Measurements from ENCODE around the gene CAMSAP3. TPM values are rescaled to one million over a fixed set of nuclear protein-coding genes. Genes with fewer than 3 reads are reported as not detected.

The CAMSAP3 gene
- total RNA-seq, 4 donors from 2014 or later = 0.15 to 0.16 TPM; not detected in 2

DNA sequence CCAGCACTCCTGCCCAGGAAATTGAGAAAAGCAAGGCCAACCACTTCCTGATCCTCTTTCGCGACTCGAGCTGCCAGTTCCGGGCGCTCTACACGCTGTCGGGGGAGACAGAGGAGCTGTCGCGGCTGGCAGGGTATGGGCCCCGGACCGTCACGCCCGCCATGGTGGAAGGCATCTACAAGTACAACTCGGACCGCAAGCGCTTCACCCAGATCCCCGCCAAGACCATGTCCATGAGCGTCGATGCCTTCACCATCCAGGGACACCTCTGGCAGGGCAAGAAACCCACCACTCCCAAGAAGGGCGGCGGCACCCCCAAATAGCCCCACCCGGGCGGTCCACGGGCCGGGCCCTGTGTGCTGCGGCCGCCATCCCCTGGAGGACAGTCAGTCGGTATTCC is 22.1 kb downstream of the CAMSAP3 start:
- ATAC-seq = no peak
- TF ChIP-seq, protein P1, sequence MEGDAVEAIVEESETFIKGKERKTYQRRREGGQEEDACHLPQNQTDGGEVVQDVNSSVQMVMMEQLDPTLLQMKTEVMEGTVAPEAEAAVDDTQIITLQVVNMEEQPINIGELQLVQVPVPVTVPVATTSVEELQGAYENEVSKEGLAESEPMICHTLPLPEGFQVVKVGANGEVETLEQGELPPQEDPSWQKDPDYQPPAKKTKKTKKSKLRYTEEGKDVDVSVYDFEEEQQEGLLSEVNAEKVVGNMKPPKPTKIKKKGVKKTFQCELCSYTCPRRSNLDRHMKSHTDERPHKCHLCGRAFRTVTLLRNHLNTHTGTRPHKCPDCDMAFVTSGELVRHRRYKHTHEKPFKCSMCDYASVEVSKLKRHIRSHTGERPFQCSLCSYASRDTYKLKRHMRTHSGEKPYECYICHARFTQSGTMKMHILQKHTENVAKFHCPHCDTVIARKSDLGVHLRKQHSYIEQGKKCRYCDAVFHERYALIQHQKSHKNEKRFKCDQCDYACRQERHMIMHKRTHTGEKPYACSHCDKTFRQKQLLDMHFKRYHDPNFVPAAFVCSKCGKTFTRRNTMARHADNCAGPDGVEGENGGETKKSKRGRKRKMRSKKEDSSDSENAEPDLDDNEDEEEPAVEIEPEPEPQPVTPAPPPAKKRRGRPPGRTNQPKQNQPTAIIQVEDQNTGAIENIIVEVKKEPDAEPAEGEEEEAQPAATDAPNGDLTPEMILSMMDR (IDR thresholded peaks at IDR 0.05 in 4 of 5, conservative IDR thresholded peaks at IDR 0.05 in 1 of 5) = no peak
- no peak for TF ChIP-seq POLR2A (IDR thresholded peaks at IDR 0.05)
- peaks cover 7 to 15% of the 10 kb centered on the region in 2 donors for H3K4me1 ChIP-seq
- in situ Hi-C loops (cut with MboI; ENCODE audit: low sequenced_read_pairs in 4 of 4) (no loop called here), intact Hi-C loops (cut with DNase I; ENCODE audit: low total_unique reads) (no loop called here)
- peaks cover 2 to 34% of the 10 kb centered on the region in 2 donors for H3K36me3 ChIP-seq
- H3K27me3 ChIP-seq = no peaks in the 10 kb centered on the region
- H3K4me3 ChIP-seq = no peak overlapping the region
- no peaks in the 10 kb centered on the region for H3K9me3 ChIP-seq
- DNase-seq = no peak
- no peak overlapping the region for H3K27ac ChIP-seq

DNA sequence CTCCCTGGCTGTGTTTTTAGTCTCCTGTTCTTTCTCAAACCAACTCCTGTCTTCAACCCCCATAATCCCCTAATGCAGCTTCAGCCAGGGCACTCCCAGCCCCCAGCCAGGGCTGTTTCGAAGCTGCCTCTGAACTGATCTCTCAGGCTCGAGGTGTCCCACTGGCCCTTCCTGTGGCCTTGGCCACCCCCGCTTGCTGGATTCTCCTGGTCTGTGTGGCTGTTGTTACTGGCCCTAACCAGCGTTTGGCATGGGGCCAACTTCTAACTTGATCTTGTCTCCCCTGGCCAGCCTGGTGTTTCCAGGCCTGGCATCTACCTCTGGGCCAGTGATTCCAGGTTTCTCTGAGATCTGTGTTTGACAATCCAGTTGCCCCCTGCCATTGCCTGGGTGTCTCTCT is 22.7 kb downstream of the CAMSAP3 start:
- no peaks in the 10 kb centered on the region for H3K27me3 ChIP-seq
- TF ChIP-seq POLR2A (IDR thresholded peaks at IDR 0.05) = no peak
- TF ChIP-seq, protein P1 (IDR thresholded peaks at IDR 0.05 in 4 of 5, conservative IDR thresholded peaks at IDR 0.05 in 1 of 5) = no peak
- no peak overlapping the region for H3K4me3 ChIP-seq
- intact Hi-C loops (cut with DNase I; ENCODE audit: low total_unique reads) (no loop called here), in situ Hi-C loops (cut with MboI; ENCODE audit: low sequenced_read_pairs in 4 of 4) (no loop called here)
- peak overlapping the region in 2 of 4 donors; percentile 55 to 59 for H3K27ac ChIP-seq
- peaks cover 7 to 15% of the 10 kb centered on the region in 2 donors for H3K4me1 ChIP-seq
- peaks cover 2 to 40% of the 10 kb centered on the region in 2 donors for H3K36me3 ChIP-seq
- peak in 1 of 2 donors; percentile 38 for DNase-seq
- ATAC-seq = peak; percentile 30 to 45
- H3K9me3 ChIP-seq = no peaks in the 10 kb centered on the region

DNA sequence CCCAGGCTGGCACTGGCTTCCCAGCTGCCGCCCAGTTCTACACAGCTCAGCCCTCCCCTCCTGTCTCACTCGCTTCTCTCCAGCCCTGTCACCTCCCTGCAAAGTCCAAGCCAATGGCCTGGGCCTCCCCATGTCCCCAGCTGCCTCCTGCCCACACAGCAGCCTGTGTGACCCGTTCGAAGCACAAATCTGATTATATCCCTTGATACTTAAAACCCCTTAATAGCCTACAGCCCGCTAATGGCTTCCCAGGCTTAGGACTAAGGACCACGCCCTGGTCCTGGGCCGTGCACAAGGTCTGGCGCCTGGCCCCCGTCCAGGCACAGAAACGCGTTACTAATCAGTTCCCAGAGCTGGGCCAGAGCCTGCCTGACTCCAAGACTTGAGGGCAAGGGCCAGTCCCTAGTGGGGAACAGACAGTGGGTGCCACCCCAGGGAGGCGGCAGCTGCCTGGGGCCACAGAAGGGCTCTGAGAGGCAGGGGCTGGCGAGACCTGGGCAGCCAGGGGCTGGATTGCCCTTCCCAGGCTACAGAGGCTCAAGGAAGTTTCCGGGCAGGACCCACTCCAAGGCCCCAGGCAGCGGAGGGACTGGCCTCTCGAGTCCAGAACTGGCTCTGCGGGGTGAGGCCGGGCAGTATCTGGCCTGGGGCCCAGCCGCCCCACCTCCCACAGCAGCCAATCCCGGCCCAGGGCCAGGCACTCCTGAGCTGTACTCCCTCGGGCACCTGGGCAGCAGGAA is 23.3 kb downstream of the CAMSAP3 start:
- peak in 1 of 2 donors; percentile 26 for ATAC-seq
- Histone ChIP-seq H3K4me3 (no peak overlapping the region), H3K27me3 (no peaks in the 10 kb centered on the region), H3K4me1 (peaks cover 7 to 15% of the 10 kb centered on the region in 2 donors), H3K27ac (peak overlapping the region in 2 of 4 donors; percentile 55 to 59), H3K9me3 (no peaks in the 10 kb centered on the region), H3K36me3 (peaks cover 2 to 45% of the 10 kb centered on the region in 2 donors)
- TF ChIP-seq, protein P1 (IDR thresholded peaks at IDR 0.05 in 4 of 5, conservative IDR thresholded peaks at IDR 0.05 in 1 of 5) = no peak
- TF ChIP-seq POLR2A (IDR thresholded peaks at IDR 0.05) = no peak
- intact Hi-C loops (cut with DNase I; ENCODE audit: low total_unique reads) (no loop called here), in situ Hi-C loops (cut with MboI; ENCODE audit: low sequenced_read_pairs in 4 of 4) (no loop called here)
- DNase-seq = peak in 1 of 2 donors; percentile 30

DNA sequence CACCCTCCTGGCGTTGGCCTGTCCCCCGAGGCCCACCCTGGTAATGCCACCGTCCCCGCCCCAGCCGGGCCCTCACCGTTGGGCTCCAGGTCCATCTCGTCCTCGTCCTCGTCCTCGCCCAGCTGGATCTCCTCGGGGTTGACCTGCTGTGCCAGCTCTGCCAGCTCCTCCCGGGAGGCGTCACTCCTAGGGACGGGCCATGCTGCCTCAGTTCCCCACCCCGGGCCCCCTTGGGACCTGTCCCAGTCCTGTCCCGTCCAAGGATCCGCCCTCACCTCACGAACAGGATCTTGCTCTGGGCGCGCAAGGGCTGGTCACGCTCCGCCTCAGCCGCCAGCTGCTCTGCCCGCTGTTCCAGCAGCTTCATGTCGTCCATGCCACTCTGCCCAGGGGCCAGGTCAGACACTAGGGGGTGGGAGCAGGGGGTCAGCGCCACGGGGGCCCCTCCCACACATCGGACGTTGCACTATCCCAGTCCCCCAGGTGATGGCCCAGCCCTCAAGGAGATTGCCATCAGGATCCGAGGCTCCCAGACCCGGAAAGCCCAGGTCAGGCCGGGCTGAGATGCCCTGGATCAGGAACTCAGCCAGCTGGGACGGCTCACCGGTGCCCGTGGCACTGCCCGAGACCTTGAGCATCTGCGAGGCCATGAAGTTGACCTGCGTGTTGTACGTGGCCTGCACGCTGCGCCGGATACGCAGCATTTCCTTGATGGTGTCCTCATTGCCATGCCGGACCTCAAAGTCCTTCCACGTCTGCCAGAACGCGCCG is 24.2 kb downstream of the CAMSAP3 start:
- Histone ChIP-seq H3K27ac (peak overlapping the region in 1 of 4 donors; percentile 59), H3K9me3 (no peaks in the 10 kb centered on the region), H3K27me3 (no peaks in the 10 kb centered on the region), H3K36me3 (peaks cover 2 to 54% of the 10 kb centered on the region in 2 donors), H3K4me3 (no peak overlapping the region), H3K4me1 (peaks cover 7 to 15% of the 10 kb centered on the region in 2 donors)
- no peak for TF ChIP-seq POLR2A (IDR thresholded peaks at IDR 0.05)
- TF ChIP-seq, protein P1 (IDR thresholded peaks at IDR 0.05 in 4 of 5, conservative IDR thresholded peaks at IDR 0.05 in 1 of 5) = no peak
- DNase-seq (no peak), ATAC-seq (no peak)
- in situ Hi-C loops (cut with MboI; ENCODE audit: low sequenced_read_pairs in 4 of 4) = no loop called here
- intact Hi-C loops (cut with DNase I; ENCODE audit: low total_unique reads) = loop anchor here (10.0 kb wide), 1 partner anchor 885 kb away; the partner anchor contains the start of genes GPR108 and TRIP10

Data from gastrocnemius medialis (tissue), 4 donors.